Mesendoderm (in vitro differentiated cells): Measurements from ENCODE around the gene TMEM45A.
"Not testable (repeated sequence)": the region's sequence is repeated elsewhere in the genome, so short reads cannot be mapped to it uniquely, and the experiment has no call there.

Experiments
- DNase-seq: peaks from one replicate; pipeline ENCODE4 v3.0.0; 2013
- H2AK5ac ChIP-seq: 2 replicates; pipeline ENCODE4 v1.6.1; 2013; ENCODE audit warnings: low read length, inconsistent platforms
- H2BK120ac ChIP-seq: 2 replicates; pipeline ENCODE4 v1.6.1; 2013; ENCODE audit warnings: low read depth, mild to moderate bottlenecking, low read length, moderate library complexity, mixed read lengths
- H2BK15ac ChIP-seq: replicated peaks from 2 replicates; pipeline ENCODE4 v1.6.1; 2013; ENCODE audit warnings: low read depth, mild to moderate bottlenecking, moderate library complexity
- H2BK5ac ChIP-seq: 2 replicates; pipeline ENCODE4 v1.6.1; 2013; ENCODE audit warnings: low read length, inconsistent platforms
- H3K18ac ChIP-seq: 2 replicates; pipeline ENCODE4 v1.6.1; 2013; ENCODE audit warnings: mild to moderate bottlenecking, low read length, mixed read lengths
- H3K23ac ChIP-seq: one replicate; pipeline ENCODE4 v1.6.1; 2013; ENCODE audit warnings: low read length
- H3K27ac ChIP-seq: 2 replicates; pipeline ENCODE4 v1.5.1; 2013; ENCODE audit warnings: low read depth, mild to moderate bottlenecking, inconsistent platforms, low read length, moderate library complexity
- H3K27me3 ChIP-seq: 2 replicates; pipeline ENCODE4 v1.6.1; 2013; ENCODE audit warnings: low read length, control low read depth, mild to moderate bottlenecking, inconsistent platforms; ENCODE audit not compliant: insufficient read depth, poor library complexity
- H3K36me3 ChIP-seq: 2 replicates; pipeline ENCODE4 v1.6.1; 2013; ENCODE audit warnings: low read length, inconsistent platforms; ENCODE audit not compliant: control insufficient read depth, insufficient read depth
- H3K4ac ChIP-seq: one replicate; pipeline ENCODE4 v1.6.1; 2013; ENCODE audit warnings: low read depth, mild to moderate bottlenecking, low read length, moderate library complexity
- H3K4me1 ChIP-seq: 2 replicates; pipeline ENCODE4 v1.6.1; 2013; ENCODE audit warnings: low read depth, low read length, inconsistent platforms; ENCODE audit not compliant: control insufficient read depth
- H3K4me2 ChIP-seq: 2 replicates; pipeline ENCODE4 v1.6.1; 2013; ENCODE audit warnings: low read length
- H3K4me3 ChIP-seq: 2 replicates; pipeline ENCODE4 v1.5.1; 2013; ENCODE audit warnings: mild to moderate bottlenecking, low read length
- H3K56ac ChIP-seq: one replicate; pipeline ENCODE4 v1.6.1; 2013; ENCODE audit warnings: low read length
- H3K79me1 ChIP-seq: 2 replicates; pipeline ENCODE4 v1.6.1; 2013; ENCODE audit warnings: low read length, inconsistent platforms
- H3K79me2 ChIP-seq: 2 replicates; pipeline ENCODE4 v1.6.1; 2013; ENCODE audit warnings: mild to moderate bottlenecking, low read length; ENCODE audit not compliant: control insufficient read depth, insufficient read depth
- H3K9ac ChIP-seq: 2 replicates; pipeline ENCODE4 v1.6.1; 2013; ENCODE audit warnings: low read length, inconsistent platforms
- H4K5ac ChIP-seq: one replicate; pipeline ENCODE4 v1.6.1; 2013; ENCODE audit warnings: low read length
- H4K8ac ChIP-seq: one replicate; pipeline ENCODE4 v1.6.1; 2013; ENCODE audit warnings: low read depth, mild to moderate bottlenecking, control low read depth, low read length, moderate library complexity
- WGBS: extraction: QIAGEN DNeasy Blood & Tissue Kit; methylation state at CpG from one replicate; pipeline ENCODE4 v1.1.7; 2013; ENCODE audit warnings: low lambda C conversion rate, missing lambda C conversion rate; ENCODE audit not compliant: insufficient coverage; ENCODE audit errors: extremely low coverage; 5-methylcytosine and 5-hydroxymethylcytosine counted together

TMEM45A gene

DNA sequence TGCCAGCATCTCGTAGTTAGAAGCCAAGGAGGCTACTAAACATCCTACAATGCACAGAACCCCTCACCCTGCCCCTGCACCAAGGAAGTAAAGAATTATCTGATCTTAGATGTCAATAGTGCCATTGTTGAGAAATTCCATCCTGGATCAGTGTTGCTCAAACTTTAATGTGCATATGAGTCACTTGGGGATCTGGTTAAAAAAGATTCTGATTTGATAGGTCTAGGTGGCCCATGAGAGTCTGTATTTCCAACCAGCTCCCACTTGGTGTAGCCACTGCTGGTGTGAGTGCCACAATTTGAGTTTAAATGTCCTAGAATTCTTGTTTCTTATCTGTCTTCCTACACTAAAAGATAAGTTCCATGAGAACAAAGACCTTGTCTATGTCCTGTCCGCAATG lies 43.7 kb downstream of the TMEM45A start:
- Histone ChIP-seq H2AK5ac (no peak overlapping the region), H3K27ac (no peak overlapping the region)

DNA sequence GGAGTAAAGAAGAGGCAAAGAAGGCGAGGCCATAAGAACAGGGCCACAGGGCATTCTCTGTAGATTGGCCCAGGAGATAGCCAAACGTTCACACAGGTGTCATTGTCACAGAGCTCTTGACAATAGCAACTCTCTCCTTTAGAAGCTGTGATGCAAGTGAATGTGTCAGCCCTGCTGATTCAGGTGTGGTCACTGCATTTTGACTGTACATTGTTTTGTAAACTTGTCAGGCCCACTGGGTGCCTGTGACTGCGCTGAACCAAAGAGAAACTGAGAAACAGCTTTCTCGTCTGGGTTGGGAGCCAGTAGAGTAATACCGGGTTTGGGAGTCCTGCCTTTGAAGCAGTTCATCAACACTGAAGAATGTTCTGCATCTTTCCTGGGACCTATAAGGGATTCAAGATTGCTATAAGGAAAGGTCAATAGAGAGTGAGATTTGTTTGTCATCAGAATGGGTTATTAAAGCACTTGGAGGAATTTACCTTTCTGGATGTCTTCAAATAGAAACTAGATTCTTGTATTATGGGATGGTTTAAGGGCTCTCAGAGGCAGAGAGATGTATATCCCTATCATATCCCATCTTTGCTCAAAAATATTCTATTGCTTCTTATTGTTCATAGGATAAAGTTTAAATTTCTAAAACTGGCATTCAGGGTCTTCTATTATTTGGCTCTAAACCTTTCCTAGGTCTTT lies 45.4 kb downstream of the TMEM45A start:
- DNase-seq = peak; percentile 10
- no peak overlapping the region for H3K23ac ChIP-seq
- no peak overlapping the region for H2AK5ac ChIP-seq
- no peak overlapping the region for H4K8ac ChIP-seq
- no peak overlapping the region for H3K4me2 ChIP-seq
- H3K4me1 ChIP-seq = no peaks in the 10 kb centered on the region
- H3K4me3 ChIP-seq = no peak overlapping the region
- H3K79me2 ChIP-seq = no peaks in the 10 kb centered on the region
- H3K79me1 ChIP-seq = no peaks in the 10 kb centered on the region
- no peaks in the 10 kb centered on the region for H3K36me3 ChIP-seq
- H4K5ac ChIP-seq = no peak overlapping the region
- H3K4ac ChIP-seq = no peak overlapping the region
- H3K9ac ChIP-seq = no peak overlapping the region
- H3K18ac ChIP-seq = no peak overlapping the region
- no peak overlapping the region for H2BK15ac ChIP-seq
- no peaks in the 10 kb centered on the region for H3K27me3 ChIP-seq
- no peak overlapping the region for H3K56ac ChIP-seq
- WGBS = no CpG with 5 or more reads among the region's 5 CpGs
- H3K27ac ChIP-seq = no peak overlapping the region
- no peak overlapping the region for H2BK120ac ChIP-seq
- no peak overlapping the region for H2BK5ac ChIP-seq

More for the DNA sequence above, 43.7 kb downstream of the TMEM45A start:
- Histone ChIP-seq H2BK120ac (no peak overlapping the region), H3K79me2 (no peaks in the 10 kb centered on the region), H3K4me1 (no peaks in the 10 kb centered on the region), H3K36me3 (no peaks in the 10 kb centered on the region), H3K9ac (no peak overlapping the region), H2BK5ac (no peak overlapping the region), H3K79me1 (no peaks in the 10 kb centered on the region), H3K4ac (no peak overlapping the region), H4K8ac (no peak overlapping the region), H4K5ac (no peak overlapping the region), H3K23ac (no peak overlapping the region), H3K4me3 (no peak overlapping the region), H2BK15ac (no peak overlapping the region), H3K56ac (no peak overlapping the region), H3K27me3 (no peaks in the 10 kb centered on the region), H3K18ac (no peak overlapping the region), H3K4me2 (no peak overlapping the region)
- WGBS = no CpG with 5 or more reads among the region's 2 CpGs
- DNase-seq = peak; percentile 4

DNA sequence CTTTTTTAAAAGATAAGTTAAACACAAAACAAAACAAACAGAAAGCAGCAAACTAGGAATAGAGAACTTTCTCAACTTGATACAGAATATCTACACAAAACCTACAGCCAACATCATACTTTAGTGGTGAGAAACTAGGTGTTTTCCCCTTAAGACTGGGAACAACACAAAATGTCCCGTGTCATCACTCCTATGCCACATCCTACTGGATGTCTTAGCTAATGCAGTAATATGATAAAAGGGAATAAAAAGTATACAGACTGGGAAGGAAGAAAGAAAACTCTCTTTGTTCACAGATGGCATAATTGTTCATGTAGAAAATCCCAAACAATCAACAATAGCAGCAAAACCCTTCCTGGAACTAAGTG lies 45.9 kb downstream of the TMEM45A start:
- H2BK5ac ChIP-seq = no peak overlapping the region
- no peak overlapping the region for H4K5ac ChIP-seq
- no peaks in the 10 kb centered on the region for H3K79me2 ChIP-seq
- H3K18ac ChIP-seq = no peak overlapping the region
- H3K9ac ChIP-seq = no peak overlapping the region
- H2BK120ac ChIP-seq = no peak overlapping the region
- H3K27ac ChIP-seq = no peak overlapping the region
- no peak overlapping the region for H2AK5ac ChIP-seq
- DNase-seq = no peak
- no peak overlapping the region for H3K56ac ChIP-seq
- H3K23ac ChIP-seq = no peak overlapping the region
- H3K79me1 ChIP-seq = no peaks in the 10 kb centered on the region
- H3K27me3 ChIP-seq = no peaks in the 10 kb centered on the region
- no peak overlapping the region for H3K4ac ChIP-seq
- no peak overlapping the region for H3K4me3 ChIP-seq
- no CpG with 5 or more reads among the region's 1 CpG for WGBS
- no peaks in the 10 kb centered on the region for H3K36me3 ChIP-seq
- H4K8ac ChIP-seq = no peak overlapping the region
- no peak overlapping the region for H3K4me2 ChIP-seq
- no peak overlapping the region for H2BK15ac ChIP-seq
- H3K4me1 ChIP-seq = no peaks in the 10 kb centered on the region

DNA sequence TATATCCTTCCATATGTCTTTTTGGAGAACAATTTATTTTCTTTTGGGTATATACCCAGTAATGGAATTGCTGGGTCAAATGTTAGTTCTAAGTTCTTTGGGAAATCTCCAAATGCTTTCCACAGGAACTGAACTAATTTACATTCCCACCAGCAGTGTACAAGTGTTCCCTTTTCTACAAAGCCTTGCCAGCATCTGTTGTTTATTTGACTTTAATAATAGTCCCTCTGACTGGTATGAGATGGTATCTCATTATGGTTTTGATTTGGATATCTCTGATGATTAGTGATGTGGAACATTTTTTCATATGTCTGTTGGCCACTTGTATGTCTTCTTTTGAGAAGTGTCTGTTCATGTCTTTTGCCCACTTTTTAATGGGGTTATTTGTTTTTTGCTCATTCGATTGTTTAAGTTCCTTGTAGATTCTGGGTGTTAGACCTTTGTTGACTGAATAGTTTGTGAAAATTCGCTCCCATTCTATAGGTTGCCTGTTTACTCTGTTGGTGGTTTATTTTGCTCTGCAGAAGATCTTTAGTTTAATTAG lies 48.4 kb downstream of the TMEM45A start:
- no peak overlapping the region for H3K27ac ChIP-seq
- H4K8ac ChIP-seq = no peak overlapping the region
- no peak overlapping the region for H3K56ac ChIP-seq
- no peak overlapping the region for H3K9ac ChIP-seq
- no peak overlapping the region for H3K23ac ChIP-seq
- H3K4me2 ChIP-seq = no peak overlapping the region
- H4K5ac ChIP-seq = no peak overlapping the region
- H3K4me3 ChIP-seq = no peak overlapping the region
- DNase-seq = no peak
- no peak overlapping the region for H2BK15ac ChIP-seq
- no peaks in the 10 kb centered on the region for H3K79me1 ChIP-seq
- no peak overlapping the region for H3K4ac ChIP-seq
- no CpG with 5 or more reads among the region's 2 CpGs for WGBS
- H2BK5ac ChIP-seq = no peak overlapping the region
- H3K4me1 ChIP-seq = no peaks in the 10 kb centered on the region
- H3K18ac ChIP-seq = no peak overlapping the region
- no peaks in the 10 kb centered on the region for H3K79me2 ChIP-seq
- H3K36me3 ChIP-seq = no peaks in the 10 kb centered on the region
- no peak overlapping the region for H2AK5ac ChIP-seq
- no peaks in the 10 kb centered on the region for H3K27me3 ChIP-seq
- no peak overlapping the region for H2BK120ac ChIP-seq

DNA sequence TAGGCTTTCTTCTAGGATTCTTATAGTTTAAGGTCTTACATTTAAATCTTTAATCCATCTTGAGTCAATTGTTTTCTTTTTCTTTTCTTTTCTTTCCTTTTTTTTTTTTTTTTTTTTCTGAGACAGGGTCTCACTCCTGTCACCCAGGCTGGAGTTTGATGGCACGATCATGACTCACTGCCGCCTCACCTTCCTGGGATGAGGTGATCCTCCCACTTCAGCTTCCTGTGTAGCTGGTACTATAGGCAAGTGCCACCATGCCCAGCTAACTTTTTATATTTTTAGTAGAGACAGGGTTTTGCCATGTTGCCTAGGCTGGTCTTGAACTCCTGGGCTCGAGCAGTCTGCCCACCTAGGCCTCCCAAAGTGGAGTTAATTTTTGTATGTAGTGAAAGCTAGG lies 49.0 kb downstream of the TMEM45A start:
- H3K79me1 ChIP-seq, H3K9ac ChIP-seq, H3K36me3 ChIP-seq, H3K23ac ChIP-seq, H3K4ac ChIP-seq, H3K4me1 ChIP-seq, H4K8ac ChIP-seq, H3K27ac ChIP-seq, H2BK5ac ChIP-seq, DNase-seq, H3K4me3 ChIP-seq, H3K27me3 ChIP-seq, H2BK120ac ChIP-seq, H2BK15ac ChIP-seq, H3K4me2 ChIP-seq, H3K18ac ChIP-seq, H4K5ac ChIP-seq, H3K56ac ChIP-seq, H3K79me2 ChIP-seq, H2AK5ac ChIP-seq: not testable (repeated sequence)
- no CpG with 5 or more reads among the region's 3 CpGs for WGBS

DNA sequence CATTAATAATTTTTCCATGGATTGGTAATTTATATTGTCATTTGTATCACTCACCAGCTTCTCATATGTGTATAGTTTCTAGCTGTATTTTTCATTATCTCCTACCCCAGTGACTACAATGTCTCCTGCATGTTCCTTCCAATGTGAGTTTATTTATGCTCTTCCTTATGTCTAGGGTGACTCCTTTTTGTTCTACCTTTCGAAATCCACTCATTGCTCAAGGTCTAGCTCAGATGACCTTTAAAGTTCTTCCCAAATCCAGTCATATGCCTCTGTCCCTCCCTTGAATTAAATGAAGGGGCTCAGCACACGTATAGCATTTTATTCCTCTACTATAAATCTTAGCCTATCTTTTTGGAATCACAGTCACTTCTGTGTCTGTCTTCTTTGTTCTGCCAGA lies 53.0 kb downstream of the TMEM45A start:
- H4K8ac ChIP-seq = no peak overlapping the region
- H3K23ac ChIP-seq = no peak overlapping the region
- H2AK5ac ChIP-seq = no peak overlapping the region
- no peak overlapping the region for H4K5ac ChIP-seq
- no peaks in the 10 kb centered on the region for H3K4me1 ChIP-seq
- H3K4me3 ChIP-seq = no peak overlapping the region
- H3K79me1 ChIP-seq = no peaks in the 10 kb centered on the region
- H3K27me3 ChIP-seq = no peaks in the 10 kb centered on the region
- H2BK120ac ChIP-seq = no peak overlapping the region
- no peaks in the 10 kb centered on the region for H3K36me3 ChIP-seq
- H3K56ac ChIP-seq = no peak overlapping the region
- H3K79me2 ChIP-seq = no peaks in the 10 kb centered on the region
- no peak overlapping the region for H3K4ac ChIP-seq
- H3K27ac ChIP-seq = no peak overlapping the region
- H2BK5ac ChIP-seq = no peak overlapping the region
- no CpG with 5 or more reads among the region's 2 CpGs for WGBS
- H3K9ac ChIP-seq = no peak overlapping the region
- no peak for DNase-seq
- no peak overlapping the region for H2BK15ac ChIP-seq
- H3K4me2 ChIP-seq = no peak overlapping the region
- no peak overlapping the region for H3K18ac ChIP-seq
